ENCODE data around the gene TLK1.

The TLK1 gene

GRCh38 chr2:170967553-170967952 lies 193.1 kb downstream of the TLK1 start:
- DNase-seq (ENCODE audit: low read depth in 2 of 2): no peak

GRCh38 chr2:170966648-170967396 lies 193.9 kb downstream of the TLK1 start:
- DNase-seq (ENCODE audit: low read depth in 2 of 2): no peak

GRCh38 chr2:170965446-170966225 lies 195.1 kb downstream of the TLK1 start:
- DNase-seq (ENCODE audit: low read depth in 2 of 2): no peak

- no peak for DNase-seq (ENCODE audit: low read depth in 2 of 2)
Observed at GRCh38 chr2:170963386-170963785, 197.3 kb downstream of the TLK1 start.

- no peak for DNase-seq (ENCODE audit: low read depth in 2 of 2)
Observed at GRCh38 chr2:170953941-170954340, 206.8 kb downstream of the TLK1 start.

- no peak for DNase-seq (ENCODE audit: low read depth in 2 of 2)
Observed at GRCh38 chr2:170950221-170950761, 210.4 kb downstream of the TLK1 start.

GRCh38 chr2:170949415-170949814 lies 211.3 kb downstream of the TLK1 start:
- no peak for DNase-seq (ENCODE audit: low read depth in 2 of 2)

- DNase-seq (ENCODE audit: low read depth in 2 of 2): no peak
Observed at GRCh38 chr2:170944545-170944944, 216.1 kb downstream of the TLK1 start.

GRCh38 chr2:170943596-170943995 lies 217.1 kb downstream of the TLK1 start:
- DNase-seq (ENCODE audit: low read depth in 2 of 2): no peak

- no peak for DNase-seq (ENCODE audit: low read depth in 2 of 2)
Observed at GRCh38 chr2:170943041-170943440, 217.7 kb downstream of the TLK1 start.

GRCh38 chr2:170942615-170943014 lies 218.1 kb downstream of the TLK1 start:
- no peak for DNase-seq (ENCODE audit: low read depth in 2 of 2)
